ENCODE results near the gene GAMT. TPM values are rescaled to one million over a fixed set of nuclear protein-coding genes. Genes with fewer than 3 reads are reported as not detected.
A peak's percentile ranks its signal among the peaks of the same experiment; 100 is the strongest.

GAMT gene
- total and polyA plus RNA-seq, 2 of the 13 experiments (the other 11 are each of a cell fraction or from before 2014, with no cell fraction given) = 115 to 124 TPM

DNA sequence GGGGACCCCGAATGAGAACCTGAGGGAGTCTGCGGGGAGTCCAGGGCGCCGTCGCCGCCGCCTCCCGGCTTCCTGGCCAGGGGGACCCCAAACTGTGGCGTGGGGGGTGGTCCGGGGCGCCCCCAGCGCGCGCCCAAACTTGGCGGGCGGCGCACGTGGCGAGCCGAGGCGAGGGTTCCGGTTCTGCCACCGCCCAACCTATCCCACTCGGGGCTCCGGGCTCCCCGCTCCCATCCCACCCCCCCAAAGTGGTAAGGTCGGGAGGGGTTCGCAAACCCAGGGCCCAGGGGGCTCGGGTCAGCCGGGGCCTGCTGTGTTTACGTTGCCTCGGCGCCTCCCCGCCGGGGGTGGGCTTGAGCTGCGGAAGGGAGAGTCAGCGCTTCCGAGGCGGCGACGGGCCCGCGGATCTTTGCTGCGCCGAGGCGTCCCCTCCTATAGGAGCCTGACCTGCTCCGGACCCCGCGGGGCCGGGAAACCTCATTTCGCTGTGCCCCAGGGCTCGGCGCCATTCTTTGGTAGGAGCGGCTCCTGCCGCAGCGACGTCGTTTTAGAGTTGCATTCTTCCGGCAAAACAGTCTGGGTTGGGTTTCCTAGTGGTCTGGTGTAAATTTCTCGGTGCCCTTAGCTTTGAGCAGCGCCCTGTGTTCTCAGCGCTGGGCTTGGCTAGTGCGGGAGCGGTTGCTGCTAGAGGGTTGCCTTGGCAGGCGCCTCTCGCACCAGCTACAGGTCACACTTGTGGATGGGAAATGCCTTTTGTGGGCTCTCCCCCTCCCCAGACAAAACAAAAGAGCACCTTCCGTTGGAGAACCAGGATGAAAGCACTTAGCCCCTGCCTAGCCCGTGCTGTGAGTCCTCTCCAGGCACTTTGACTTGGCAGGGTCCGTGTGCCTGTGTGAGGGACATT is 7.2 kb upstream of the GAMT start (continued):
- TF ChIP-seq, protein P1, sequence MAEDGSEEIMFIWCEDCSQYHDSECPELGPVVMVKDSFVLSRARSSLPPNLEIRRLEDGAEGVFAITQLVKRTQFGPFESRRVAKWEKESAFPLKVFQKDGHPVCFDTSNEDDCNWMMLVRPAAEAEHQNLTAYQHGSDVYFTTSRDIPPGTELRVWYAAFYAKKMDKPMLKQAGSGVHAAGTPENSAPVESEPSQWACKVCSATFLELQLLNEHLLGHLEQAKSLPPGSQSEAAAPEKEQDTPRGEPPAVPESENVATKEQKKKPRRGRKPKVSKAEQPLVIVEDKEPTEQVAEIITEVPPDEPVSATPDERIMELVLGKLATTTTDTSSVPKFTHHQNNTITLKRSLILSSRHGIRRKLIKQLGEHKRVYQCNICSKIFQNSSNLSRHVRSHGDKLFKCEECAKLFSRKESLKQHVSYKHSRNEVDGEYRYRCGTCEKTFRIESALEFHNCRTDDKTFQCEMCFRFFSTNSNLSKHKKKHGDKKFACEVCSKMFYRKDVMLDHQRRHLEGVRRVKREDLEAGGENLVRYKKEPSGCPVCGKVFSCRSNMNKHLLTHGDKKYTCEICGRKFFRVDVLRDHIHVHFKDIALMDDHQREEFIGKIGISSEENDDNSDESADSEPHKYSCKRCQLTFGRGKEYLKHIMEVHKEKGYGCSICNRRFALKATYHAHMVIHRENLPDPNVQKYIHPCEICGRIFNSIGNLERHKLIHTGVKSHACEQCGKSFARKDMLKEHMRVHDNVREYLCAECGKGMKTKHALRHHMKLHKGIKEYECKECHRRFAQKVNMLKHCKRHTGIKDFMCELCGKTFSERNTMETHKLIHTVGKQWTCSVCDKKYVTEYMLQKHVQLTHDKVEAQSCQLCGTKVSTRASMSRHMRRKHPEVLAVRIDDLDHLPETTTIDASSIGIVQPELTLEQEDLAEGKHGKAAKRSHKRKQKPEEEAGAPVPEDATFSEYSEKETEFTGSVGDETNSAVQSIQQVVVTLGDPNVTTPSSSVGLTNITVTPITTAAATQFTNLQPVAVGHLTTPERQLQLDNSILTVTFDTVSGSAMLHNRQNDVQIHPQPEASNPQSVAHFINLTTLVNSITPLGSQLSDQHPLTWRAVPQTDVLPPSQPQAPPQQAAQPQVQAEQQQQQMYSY (CRISPR knock-in tag; IDR thresholded peaks at IDR 0.05) = no peak
- TF ChIP-seq BRD4 (CRISPR knock-in tag; IDR thresholded peaks at IDR 0.05) = 0 out of 2 replicates have a peak, but pooled peaks have one; percentile 10
- TF ChIP-seq, protein P2, sequence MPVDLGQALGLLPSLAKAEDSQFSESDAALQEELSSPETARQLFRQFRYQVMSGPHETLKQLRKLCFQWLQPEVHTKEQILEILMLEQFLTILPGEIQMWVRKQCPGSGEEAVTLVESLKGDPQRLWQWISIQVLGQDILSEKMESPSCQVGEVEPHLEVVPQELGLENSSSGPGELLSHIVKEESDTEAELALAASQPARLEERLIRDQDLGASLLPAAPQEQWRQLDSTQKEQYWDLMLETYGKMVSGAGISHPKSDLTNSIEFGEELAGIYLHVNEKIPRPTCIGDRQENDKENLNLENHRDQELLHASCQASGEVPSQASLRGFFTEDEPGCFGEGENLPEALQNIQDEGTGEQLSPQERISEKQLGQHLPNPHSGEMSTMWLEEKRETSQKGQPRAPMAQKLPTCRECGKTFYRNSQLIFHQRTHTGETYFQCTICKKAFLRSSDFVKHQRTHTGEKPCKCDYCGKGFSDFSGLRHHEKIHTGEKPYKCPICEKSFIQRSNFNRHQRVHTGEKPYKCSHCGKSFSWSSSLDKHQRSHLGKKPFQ (CRISPR knock-in tag; IDR thresholded peaks at IDR 0.05; ENCODE audit: insufficient replicate concordance) = peak; percentile 26
- no peak for TF ChIP-seq PAF1 (CRISPR knock-in tag; IDR thresholded peaks at IDR 0.05)
- no peak for TF ChIP-seq HMG20B (CRISPR knock-in tag; conservative IDR thresholded peaks at IDR 0.05)
- TF ChIP-seq, protein P3, sequence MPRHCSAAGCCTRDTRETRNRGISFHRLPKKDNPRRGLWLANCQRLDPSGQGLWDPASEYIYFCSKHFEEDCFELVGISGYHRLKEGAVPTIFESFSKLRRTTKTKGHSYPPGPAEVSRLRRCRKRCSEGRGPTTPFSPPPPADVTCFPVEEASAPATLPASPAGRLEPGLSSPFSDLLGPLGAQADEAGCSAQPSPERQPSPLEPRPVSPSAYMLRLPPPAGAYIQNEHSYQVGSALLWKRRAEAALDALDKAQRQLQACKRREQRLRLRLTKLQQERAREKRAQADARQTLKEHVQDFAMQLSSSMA (CRISPR knock-in tag; IDR thresholded peaks at IDR 0.05) = no peak
- no peak for TF ChIP-seq MBD4 (IDR thresholded peaks at IDR 0.05; ENCODE audit: borderline replicate concordance, low read length)
- no peak for TF ChIP-seq GABPA (IDR thresholded peaks at IDR 0.05; ENCODE audit: low read depth, low read length)
- TF ChIP-seq GABPA (CRISPR knock-in tag; IDR thresholded peaks at IDR 0.05; ENCODE audit: low read depth) = no peak
- TF ChIP-seq, protein P4, sequence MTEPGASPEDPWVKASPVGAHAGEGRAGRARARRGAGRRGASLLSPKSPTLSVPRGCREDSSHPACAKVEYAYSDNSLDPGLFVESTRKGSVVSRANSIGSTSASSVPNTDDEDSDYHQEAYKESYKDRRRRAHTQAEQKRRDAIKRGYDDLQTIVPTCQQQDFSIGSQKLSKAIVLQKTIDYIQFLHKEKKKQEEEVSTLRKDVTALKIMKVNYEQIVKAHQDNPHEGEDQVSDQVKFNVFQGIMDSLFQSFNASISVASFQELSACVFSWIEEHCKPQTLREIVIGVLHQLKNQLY (CRISPR knock-in tag; IDR thresholded peaks at IDR 0.05) = no peak
- TF ChIP-seq, protein P5, sequence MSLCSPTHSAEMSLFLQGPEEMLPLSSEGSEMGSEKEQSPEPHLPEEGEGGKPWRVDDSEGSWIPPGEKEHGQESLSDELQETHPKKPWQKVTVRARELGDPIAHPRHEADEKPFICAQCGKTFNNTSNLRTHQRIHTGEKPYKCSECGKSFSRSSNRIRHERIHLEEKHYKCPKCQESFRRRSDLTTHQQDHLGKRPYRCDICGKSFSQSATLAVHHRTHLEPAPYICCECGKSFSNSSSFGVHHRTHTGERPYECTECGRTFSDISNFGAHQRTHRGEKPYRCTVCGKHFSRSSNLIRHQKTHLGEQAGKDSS (CRISPR knock-in tag; IDR thresholded peaks at IDR 0.05; ENCODE audit: borderline replicate concordance, low read depth) = no peak; the same call in 1 of the 2 replicates
- TF ChIP-seq, protein P6, sequence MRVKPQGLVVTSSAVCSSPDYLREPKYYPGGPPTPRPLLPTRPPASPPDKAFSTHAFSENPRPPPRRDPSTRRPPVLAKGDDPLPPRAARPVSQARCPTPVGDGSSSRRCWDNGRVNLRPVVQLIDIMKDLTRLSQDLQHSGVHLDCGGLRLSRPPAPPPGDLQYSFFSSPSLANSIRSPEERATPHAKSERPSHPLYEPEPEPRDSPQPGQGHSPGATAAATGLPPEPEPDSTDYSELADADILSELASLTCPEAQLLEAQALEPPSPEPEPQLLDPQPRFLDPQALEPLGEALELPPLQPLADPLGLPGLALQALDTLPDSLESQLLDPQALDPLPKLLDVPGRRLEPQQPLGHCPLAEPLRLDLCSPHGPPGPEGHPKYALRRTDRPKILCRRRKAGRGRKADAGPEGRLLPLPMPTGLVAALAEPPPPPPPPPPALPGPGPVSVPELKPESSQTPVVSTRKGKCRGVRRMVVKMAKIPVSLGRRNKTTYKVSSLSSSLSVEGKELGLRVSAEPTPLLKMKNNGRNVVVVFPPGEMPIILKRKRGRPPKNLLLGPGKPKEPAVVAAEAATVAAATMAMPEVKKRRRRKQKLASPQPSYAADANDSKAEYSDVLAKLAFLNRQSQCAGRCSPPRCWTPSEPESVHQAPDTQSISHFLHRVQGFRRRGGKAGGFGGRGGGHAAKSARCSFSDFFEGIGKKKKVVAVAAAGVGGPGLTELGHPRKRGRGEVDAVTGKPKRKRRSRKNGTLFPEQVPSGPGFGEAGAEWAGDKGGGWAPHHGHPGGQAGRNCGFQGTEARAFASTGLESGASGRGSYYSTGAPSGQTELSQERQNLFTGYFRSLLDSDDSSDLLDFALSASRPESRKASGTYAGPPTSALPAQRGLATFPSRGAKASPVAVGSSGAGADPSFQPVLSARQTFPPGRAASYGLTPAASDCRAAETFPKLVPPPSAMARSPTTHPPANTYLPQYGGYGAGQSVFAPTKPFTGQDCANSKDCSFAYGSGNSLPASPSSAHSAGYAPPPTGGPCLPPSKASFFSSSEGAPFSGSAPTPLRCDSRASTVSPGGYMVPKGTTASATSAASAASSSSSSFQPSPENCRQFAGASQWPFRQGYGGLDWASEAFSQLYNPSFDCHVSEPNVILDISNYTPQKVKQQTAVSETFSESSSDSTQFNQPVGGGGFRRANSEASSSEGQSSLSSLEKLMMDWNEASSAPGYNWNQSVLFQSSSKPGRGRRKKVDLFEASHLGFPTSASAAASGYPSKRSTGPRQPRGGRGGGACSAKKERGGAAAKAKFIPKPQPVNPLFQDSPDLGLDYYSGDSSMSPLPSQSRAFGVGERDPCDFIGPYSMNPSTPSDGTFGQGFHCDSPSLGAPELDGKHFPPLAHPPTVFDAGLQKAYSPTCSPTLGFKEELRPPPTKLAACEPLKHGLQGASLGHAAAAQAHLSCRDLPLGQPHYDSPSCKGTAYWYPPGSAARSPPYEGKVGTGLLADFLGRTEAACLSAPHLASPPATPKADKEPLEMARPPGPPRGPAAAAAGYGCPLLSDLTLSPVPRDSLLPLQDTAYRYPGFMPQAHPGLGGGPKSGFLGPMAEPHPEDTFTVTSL (CRISPR knock-in tag; IDR thresholded peaks at IDR 0.05; ENCODE audit: borderline replicate concordance) = no peak
- no peak for TF ChIP-seq ESRRA (CRISPR knock-in tag; IDR thresholded peaks at IDR 0.05; ENCODE audit: low read depth)
- TF ChIP-seq ZSCAN31 (CRISPR knock-in tag; IDR thresholded peaks at IDR 0.05; ENCODE audit: low read depth) = no peak
- no peak for TF ChIP-seq HOXA9 (CRISPR knock-in tag; IDR thresholded peaks at IDR 0.05; ENCODE audit: borderline replicate concordance)

Measured in HepG2 (cell line).